ENCODE results near the gene DCDC2C. TPM values are rescaled to one million over a fixed set of nuclear protein-coding genes. Genes with fewer than 3 reads are reported as not detected.

Gene DCDC2C
- total RNA-seq, 1 experiment from 2014 or later, result not detected

GRCh38 chr2:3895021-3895420, 191.6 kb downstream of the DCDC2C start:
- no peaks in the 10 kb centered on the region for H3K36me3 ChIP-seq (ENCODE audit: low read depth, low read length)
- BruUV-seq (replicated peaks), result no TSS peak
- no peak for TF ChIP-seq EZH2phosphoT487 (IDR thresholded peaks at IDR 0.05; ENCODE audit: borderline replicate concordance, low read length)
- no peak for TF ChIP-seq CTCF (conservative IDR thresholded peaks at IDR 0.05; ENCODE audit: low read depth, low read length)
- no peak for TF ChIP-seq EZH2 (IDR thresholded peaks at IDR 0.05; ENCODE audit: low read length, unreplicated experiment)
- CTCF ChIA-PET, result no interaction called here
- H3K79me2 ChIP-seq (ENCODE audit: low read length), result no peaks in the 10 kb centered on the region
- no peaks in the 10 kb centered on the region for H3K9me3 ChIP-seq (ENCODE audit: low read length)
- no peaks in the 10 kb centered on the region for H3K4me1 ChIP-seq (ENCODE audit: insufficient read depth, low read length)
- POLR2A ChIA-PET (ENCODE audit: unreplicated experiment), result no interaction called here
- no peaks in the 10 kb centered on the region for H3K9me2 ChIP-seq (replicated peaks; ENCODE audit: low read length)
- H3K27ac ChIP-seq (ENCODE audit: low read length), result no peak overlapping the region
- H3K9ac ChIP-seq (ENCODE audit: low read length), result no peak overlapping the region
- intact Hi-C loops (cut with micrococcal nuclease), result no loop called here
- ATAC-seq (no peak), DNase-seq (no peak)
- H4K20me1 ChIP-seq (ENCODE audit: low read length), result no peaks in the 10 kb centered on the region
- H3F3A ChIP-seq (ENCODE audit: low read length, unreplicated experiment), result no peaks in the 10 kb centered on the region
- no peak overlapping the region for H3K4me2 ChIP-seq (ENCODE audit: low read length)
- no peaks in the 10 kb centered on the region for H3K27me3 ChIP-seq (ENCODE audit: low read length)
- no peak overlapping the region for H2AFZ ChIP-seq (ENCODE audit: low read length)
- no peak overlapping the region for H3K4me3 ChIP-seq (ENCODE audit: low read length)

Other genes starting within 250 kb of the DCDC2C start
- 89.8 and 97.8 TPM in 2 replicates for gene ADI1, start 184.0 kb upstream of the DCDC2C start, total RNA-seq (2014; rRNA removed)
- gene RNASEH1, start 145.2 kb upstream of the DCDC2C start, total RNA-seq (2014; rRNA removed), result 44.5 and 51.1 TPM in 2 replicates
- gene RPS7, start 128.3 kb upstream of the DCDC2C start, total RNA-seq (2014; rRNA removed), result 1,408 and 1,694 TPM in 2 replicates
- 0.44 TPM in 1 of 2 replicates, not detected in the other for gene COLEC11, start 108.5 kb upstream of the DCDC2C start, total RNA-seq (2014; rRNA removed)
- not detected in 2 replicates for gene ALLC, start 45.4 kb upstream of the DCDC2C start, total RNA-seq (2014; rRNA removed)